WTC11 (cell line): ENCODE data around the gene CACNA2D1. TPM values are rescaled to one million over a fixed set of nuclear protein-coding genes. Genes with fewer than 3 reads are reported as not detected.

ENCODE experiments used
- ATAC-seq: fragments of 200-7000 bp; cut with Tn5 transposase; 2 replicates; pipeline ENCODE4 v1.10.0; 2021; ENCODE audit warnings: mild to moderate bottlenecking, moderate library complexity
- CTCF ChIA-PET: fragments of 300-600 bp; sonication (Branson Sonifier 250); formaldehyde crosslinking; loops from one replicate; lab custom pipeline; 2021; ENCODE audit warnings: antibody characterized with exemption; lab: Charles Lee
- POLR2A ChIA-PET: fragments of 350-600 bp; sonication (Branson Sonifier 250); formaldehyde crosslinking; loops from one replicate; lab custom pipeline; 2021; ENCODE audit warnings: antibody characterized with exemption; lab: Charles Lee
- DNase-seq: peaks from one replicate; pipeline ENCODE4 v3.0.0; 2021; ENCODE audit warnings: low spot score
- H3K27ac Mint-ChIP-seq: 2 replicates; pipeline ENCODE4 v1.8.0; 2021; ENCODE audit warnings: mixed read lengths
- H3K27me3 Mint-ChIP-seq: 2 replicates; pipeline ENCODE4 v1.8.0; 2021; ENCODE audit warnings: low read depth, mild to moderate bottlenecking, moderate library complexity, mixed read lengths
- H3K36me3 Mint-ChIP-seq: 2 replicates; pipeline ENCODE4 v1.8.0; 2021; ENCODE audit warnings: mixed read lengths
- H3K4me1 Mint-ChIP-seq: 2 replicates; pipeline ENCODE4 v1.8.0; 2022; ENCODE audit warnings: mixed read lengths
- H3K4me3 Mint-ChIP-seq: 2 replicates; pipeline ENCODE4 v1.8.0; 2021; ENCODE audit warnings: mild to moderate bottlenecking, moderate library complexity, mixed read lengths
- H3K9me3 Mint-ChIP-seq: 2 replicates; pipeline ENCODE4 v1.8.0; 2021; ENCODE audit warnings: mixed read lengths
- CTCF ChIP-seq: fragments of 200-600 bp; IDR thresholded peaks from 2 replicates; pipeline ENCODE4 v1.8.0; 2022; ENCODE audit warnings: antibody characterized with exemption
- ELF4 ChIP-seq: sonication (generic); formaldehyde crosslinking; IDR thresholded peaks from 2 replicates; pipeline ENCODE4 v1.8.1; 2022; ENCODE audit warnings: low read depth, mild to moderate bottlenecking, moderate library complexity, missing genetic modification reagents
- ETV6 ChIP-seq: sonication (generic); formaldehyde crosslinking; IDR thresholded peaks from 2 replicates; pipeline ENCODE4 v1.8.1; 2022; ENCODE audit warnings: mild to moderate bottlenecking, missing genetic modification reagents
- FOXP4 ChIP-seq: sonication (generic); formaldehyde crosslinking; IDR thresholded peaks from 2 replicates; pipeline ENCODE4 v1.8.0; 2022; ENCODE audit warnings: mild to moderate bottlenecking, missing genetic modification reagents
- JAZF1 ChIP-seq: fragments of 250-450 bp; sonication (Bioruptor Pico); IDR thresholded peaks from 2 replicates; pipeline ENCODE4 v1.9.0; 2021; ENCODE audit warnings: moderate library complexity, mild to moderate bottlenecking, inconsistent platforms
- MXD4 ChIP-seq: fragments of 250-450 bp; sonication (Bioruptor Pico); IDR thresholded peaks from 2 replicates; pipeline ENCODE4 v1.8.0; 2021; ENCODE audit warnings: mild to moderate bottlenecking, moderate library complexity, borderline replicate concordance
- NR3C1 ChIP-seq: sonication (generic); formaldehyde crosslinking; conservative IDR thresholded peaks from 2 replicates; pipeline ENCODE4 v1.8.1; 2023; ENCODE audit warnings: low read depth, mild to moderate bottlenecking, missing genetic modification reagents
- PRDM15 ChIP-seq: sonication (generic); formaldehyde crosslinking; IDR thresholded peaks from 2 replicates; pipeline ENCODE4 v1.8.0; 2022; ENCODE audit warnings: missing genetic modification reagents
- ZNF121 ChIP-seq: sonication (generic); formaldehyde crosslinking; IDR thresholded peaks from 2 replicates; pipeline ENCODE4 v1.8.0; 2023; ENCODE audit warnings: missing genetic modification reagents
- ZNF232 ChIP-seq: sonication (generic); formaldehyde crosslinking; IDR thresholded peaks from 2 replicates; pipeline ENCODE4 v1.8.0; 2022; ENCODE audit warnings: mild to moderate bottlenecking, missing genetic modification reagents
- total RNA-seq: library from RNA; stranded (reverse); gene quantifications from 3 replicates; pipeline ENCODE4 v1.2.3, GENCODE V29; 2021
- TF ChIP-seq, protein P1 (sequence below): sonication (generic); formaldehyde crosslinking; IDR thresholded peaks from 2 replicates; pipeline ENCODE4 v1.8.0; 2023; ENCODE audit warnings: mild to moderate bottlenecking, missing genetic modification reagents
- TF ChIP-seq, protein P2 (sequence below): sonication (generic); formaldehyde crosslinking; IDR thresholded peaks from 2 replicates; pipeline ENCODE4 v1.8.0; 2022; ENCODE audit warnings: mild to moderate bottlenecking, missing genetic modification reagents

The CACNA2D1 gene
- total RNA-seq, 1 experiment from 2014 or later = 33.3 TPM

GRCh38 chr7:82067628-82068264 is 375.8 kb downstream of the CACNA2D1 start (continued):
- TF ChIP-seq, protein P1, sequence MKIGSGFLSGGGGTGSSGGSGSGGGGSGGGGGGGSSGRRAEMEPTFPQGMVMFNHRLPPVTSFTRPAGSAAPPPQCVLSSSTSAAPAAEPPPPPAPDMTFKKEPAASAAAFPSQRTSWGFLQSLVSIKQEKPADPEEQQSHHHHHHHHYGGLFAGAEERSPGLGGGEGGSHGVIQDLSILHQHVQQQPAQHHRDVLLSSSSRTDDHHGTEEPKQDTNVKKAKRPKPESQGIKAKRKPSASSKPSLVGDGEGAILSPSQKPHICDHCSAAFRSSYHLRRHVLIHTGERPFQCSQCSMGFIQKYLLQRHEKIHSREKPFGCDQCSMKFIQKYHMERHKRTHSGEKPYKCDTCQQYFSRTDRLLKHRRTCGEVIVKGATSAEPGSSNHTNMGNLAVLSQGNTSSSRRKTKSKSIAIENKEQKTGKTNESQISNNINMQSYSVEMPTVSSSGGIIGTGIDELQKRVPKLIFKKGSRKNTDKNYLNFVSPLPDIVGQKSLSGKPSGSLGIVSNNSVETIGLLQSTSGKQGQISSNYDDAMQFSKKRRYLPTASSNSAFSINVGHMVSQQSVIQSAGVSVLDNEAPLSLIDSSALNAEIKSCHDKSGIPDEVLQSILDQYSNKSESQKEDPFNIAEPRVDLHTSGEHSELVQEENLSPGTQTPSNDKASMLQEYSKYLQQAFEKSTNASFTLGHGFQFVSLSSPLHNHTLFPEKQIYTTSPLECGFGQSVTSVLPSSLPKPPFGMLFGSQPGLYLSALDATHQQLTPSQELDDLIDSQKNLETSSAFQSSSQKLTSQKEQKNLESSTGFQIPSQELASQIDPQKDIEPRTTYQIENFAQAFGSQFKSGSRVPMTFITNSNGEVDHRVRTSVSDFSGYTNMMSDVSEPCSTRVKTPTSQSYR (CRISPR knock-in tag) = no peak
- TF ChIP-seq, protein P2, sequence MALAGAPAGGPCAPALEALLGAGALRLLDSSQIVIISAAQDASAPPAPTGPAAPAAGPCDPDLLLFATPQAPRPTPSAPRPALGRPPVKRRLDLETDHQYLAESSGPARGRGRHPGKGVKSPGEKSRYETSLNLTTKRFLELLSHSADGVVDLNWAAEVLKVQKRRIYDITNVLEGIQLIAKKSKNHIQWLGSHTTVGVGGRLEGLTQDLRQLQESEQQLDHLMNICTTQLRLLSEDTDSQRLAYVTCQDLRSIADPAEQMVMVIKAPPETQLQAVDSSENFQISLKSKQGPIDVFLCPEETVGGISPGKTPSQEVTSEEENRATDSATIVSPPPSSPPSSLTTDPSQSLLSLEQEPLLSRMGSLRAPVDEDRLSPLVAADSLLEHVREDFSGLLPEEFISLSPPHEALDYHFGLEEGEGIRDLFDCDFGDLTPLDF (CRISPR knock-in tag) = no peak
- TF ChIP-seq ETV6 (CRISPR knock-in tag) = no peak

DNA sequence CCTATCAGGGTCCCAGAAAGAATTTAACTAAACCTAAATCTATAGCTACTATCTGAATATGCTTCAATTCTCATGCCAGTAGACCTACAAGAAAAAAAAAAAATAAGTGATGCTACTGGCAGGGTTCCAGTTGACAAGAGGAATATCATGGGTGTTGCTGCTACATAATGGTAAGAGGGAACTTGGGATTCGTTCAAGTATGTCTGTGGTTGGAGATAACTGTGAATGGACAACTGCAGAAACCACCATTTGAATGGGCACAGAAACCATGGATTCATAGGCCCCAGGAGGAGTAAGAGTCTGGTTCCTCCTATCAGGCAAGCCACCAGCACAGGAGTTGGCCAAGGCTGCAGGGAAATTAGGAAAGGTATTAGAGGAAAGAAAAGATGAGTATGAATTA is 386.1 kb downstream of the CACNA2D1 start:
- no peak for TF ChIP-seq ZNF121 (CRISPR knock-in tag)
- TF ChIP-seq FOXP4 (CRISPR knock-in tag) = no peak
- TF ChIP-seq NR3C1 (CRISPR knock-in tag) = no peak
- TF ChIP-seq ZNF232 = no peak
- TF ChIP-seq JAZF1 (CRISPR knock-in tag) = no peak
- no peak for TF ChIP-seq ELF4 (CRISPR knock-in tag)
- TF ChIP-seq MXD4 (CRISPR knock-in tag) = no peak
- TF ChIP-seq PRDM15 (CRISPR knock-in tag) = no peak
- no peak for TF ChIP-seq CTCF
- no peak for DNase-seq
- POLR2A ChIA-PET = no interaction called here
- H3K4me1 Mint-ChIP-seq = no peaks in the 10 kb centered on the region
- H3K27ac Mint-ChIP-seq = no peak overlapping the region
- CTCF ChIA-PET = no interaction called here
- ATAC-seq = no peak
- H3K27me3 Mint-ChIP-seq = no peaks in the 10 kb centered on the region
- H3K4me3 Mint-ChIP-seq = no peak overlapping the region
- H3K36me3 Mint-ChIP-seq = peaks cover 15% of the 10 kb centered on the region
- peaks cover 12% of the 10 kb centered on the region for H3K9me3 Mint-ChIP-seq
